ENCODE data around the gene AKT1.
"Not testable (repeated sequence)": the region's sequence is repeated elsewhere in the genome, so short reads cannot be mapped to it uniquely, and the experiment has no call there.

The AKT1 gene

GRCh38 chr14:104751539-104752422 is 43.8 kb downstream of the AKT1 start:
- DNase-seq, result no peak

- DNase-seq, result not testable (repeated sequence)
Observed at GRCh38 chr14:104750753-104751057, 44.8 kb downstream of the AKT1 start.

GRCh38 chr14:104750056-104750752 is 45.3 kb downstream of the AKT1 start:
- DNase-seq, result peak; percentile 20

- peak; percentile 39 for DNase-seq
Observed at GRCh38 chr14:104749111-104749649, 46.4 kb downstream of the AKT1 start.

- no peak for DNase-seq
Observed at GRCh38 chr14:104747876-104748275, 47.7 kb downstream of the AKT1 start.

- DNase-seq, result no peak
Observed at GRCh38 chr14:104746934-104747481, 48.5 kb downstream of the AKT1 start.

GRCh38 chr14:104746071-104746545 is 49.4 kb downstream of the AKT1 start:
- no peak for DNase-seq

GRCh38 chr14:104745431-104745830 is 50.1 kb downstream of the AKT1 start:
- no peak for DNase-seq

- DNase-seq, result no peak
Observed at GRCh38 chr14:104744484-104744883, 51.1 kb downstream of the AKT1 start.

GRCh38 chr14:104743461-104744380 is 51.8 kb downstream of the AKT1 start:
- DNase-seq, result no peak

GRCh38 chr14:104742586-104743455 is 52.7 kb downstream of the AKT1 start:
- DNase-seq, result no peak

- no peak for DNase-seq
Observed at GRCh38 chr14:104741803-104742251, 53.7 kb downstream of the AKT1 start.

GRCh38 chr14:104741108-104741802 is 54.3 kb downstream of the AKT1 start:
- no peak for DNase-seq

- DNase-seq, result no peak
Observed at GRCh38 chr14:104739546-104740516, 55.7 kb downstream of the AKT1 start.

- DNase-seq, result no peak
Observed at GRCh38 chr14:104739026-104739425, 56.5 kb downstream of the AKT1 start.

GRCh38 chr14:104738375-104739019 is 57.1 kb downstream of the AKT1 start:
- DNase-seq, result no peak

- DNase-seq, result peak; percentile 76
Observed at GRCh38 chr14:104735830-104736642, 59.5 kb downstream of the AKT1 start.
